ENCODE data around the gene DPH2. TPM values are rescaled to one million over a fixed set of nuclear protein-coding genes. Genes with fewer than 3 reads are reported as not detected.

The DPH2 gene
- total RNA-seq, 2 experiments from 2014 or later: 28.6 to 42.1 TPM

- no TSS peak for BruUV-seq (replicated peaks)
- no peaks in the 10 kb centered on the region for H3K79me2 ChIP-seq (ENCODE audit: insufficient read depth, low read depth, low read length)
- ChIA-PET POLR2A (no interaction called here), CTCF (ENCODE audit: unreplicated experiment) (no interaction called here)
- H3K36me3 ChIP-seq (ENCODE audit: insufficient read depth, low read length): peaks cover 32% of the 10 kb centered on the region; the same call in 1 of the 2 replicates
- no peak for TF ChIP-seq EZH2phosphoT487 (IDR thresholded peaks at IDR 0.05; ENCODE audit: borderline replicate concordance, low read depth, low read length)
- no peak for TF ChIP-seq CTCF (conservative IDR thresholded peaks at IDR 0.05; ENCODE audit: low read length)
- DNase-seq (ENCODE audit: low spot score): no peak
- H3K27ac ChIP-seq (ENCODE audit: low read depth, low read length, poor library complexity, severe bottlenecking): no peak overlapping the region
- intact Hi-C loops (cut with micrococcal nuclease; ENCODE audit: unreplicated experiment): no loop called here
- no peak overlapping the region for H2AFZ ChIP-seq (ENCODE audit: low read length)
- peaks cover under 1% of the 10 kb centered on the region for H3K4me1 ChIP-seq (ENCODE audit: insufficient read depth, low read length, poor library complexity, severe bottlenecking)
- no peaks in the 10 kb centered on the region for H3K9me3 ChIP-seq (ENCODE audit: low read length)
- no peak overlapping the region for H3K4me2 ChIP-seq (ENCODE audit: low read length)
- H4K20me1 ChIP-seq (ENCODE audit: insufficient read depth, low read length): peaks cover 4% of the 10 kb centered on the region
- H3K9me2 ChIP-seq (ENCODE audit: insufficient read depth, low read length): no peaks in the 10 kb centered on the region
- no peak overlapping the region for H3K4me3 ChIP-seq (ENCODE audit: low read depth, low read length, poor library complexity, severe bottlenecking)
Measured at GRCh38 chr1:43953361-43953760, 16.4 kb upstream of the DPH2 start.

- no peaks in the 10 kb centered on the region for H3K9me2 ChIP-seq (ENCODE audit: insufficient read depth, low read length)
- H3K4me2 ChIP-seq (ENCODE audit: low read length): no peak overlapping the region
- no peak overlapping the region for H3K4me3 ChIP-seq (ENCODE audit: low read depth, low read length, poor library complexity, severe bottlenecking)
- no peaks in the 10 kb centered on the region for H3K4me1 ChIP-seq (ENCODE audit: insufficient read depth, low read length, poor library complexity, severe bottlenecking)
- peaks cover 4% of the 10 kb centered on the region for H4K20me1 ChIP-seq (ENCODE audit: insufficient read depth, low read length)
- intact Hi-C loops (cut with micrococcal nuclease; ENCODE audit: unreplicated experiment): no loop called here
- H3K27ac ChIP-seq (ENCODE audit: low read depth, low read length, poor library complexity, severe bottlenecking): no peak overlapping the region
- POLR2A ChIA-PET: no interaction called here
- CTCF ChIA-PET (ENCODE audit: unreplicated experiment): no interaction called here
- no peaks in the 10 kb centered on the region for H3K79me2 ChIP-seq (ENCODE audit: insufficient read depth, low read depth, low read length)
- H2AFZ ChIP-seq (ENCODE audit: low read length): no peak overlapping the region
- no peaks in the 10 kb centered on the region for H3K9me3 ChIP-seq (ENCODE audit: low read length)
- no peak for DNase-seq (ENCODE audit: low spot score)
- TF ChIP-seq CTCF (conservative IDR thresholded peaks at IDR 0.05; ENCODE audit: low read length) (no peak), EZH2phosphoT487 (IDR thresholded peaks at IDR 0.05; ENCODE audit: borderline replicate concordance, low read depth, low read length) (no peak)
- H3K36me3 ChIP-seq (ENCODE audit: insufficient read depth, low read length): peaks cover 32% of the 10 kb centered on the region; the same call in 1 of the 2 replicates
- no TSS peak for BruUV-seq (replicated peaks)
Measured at GRCh38 chr1:43954036-43954435, 15.8 kb upstream of the DPH2 start.

- no TSS peak for BruUV-seq (replicated peaks)
- intact Hi-C loops (cut with micrococcal nuclease; ENCODE audit: unreplicated experiment): no loop called here
- DNase-seq (ENCODE audit: low spot score): no peak
- H3K4me3 ChIP-seq (ENCODE audit: low read depth, low read length, poor library complexity, severe bottlenecking): no peak overlapping the region
- H2AFZ ChIP-seq (ENCODE audit: low read length): no peak overlapping the region
- ChIA-PET CTCF (ENCODE audit: unreplicated experiment) (no interaction called here), POLR2A (no interaction called here)
- peaks cover 26% of the 10 kb centered on the region; the same call in 1 of the 2 replicates for H3K36me3 ChIP-seq (ENCODE audit: insufficient read depth, low read length)
- no peak overlapping the region for H3K4me2 ChIP-seq (ENCODE audit: low read length)
- H4K20me1 ChIP-seq (ENCODE audit: insufficient read depth, low read length): peaks cover 4% of the 10 kb centered on the region
- TF ChIP-seq CTCF (conservative IDR thresholded peaks at IDR 0.05; ENCODE audit: low read length): no peak
- no peak for TF ChIP-seq EZH2phosphoT487 (IDR thresholded peaks at IDR 0.05; ENCODE audit: borderline replicate concordance, low read depth, low read length)
- H3K9me2 ChIP-seq (ENCODE audit: insufficient read depth, low read length): no peaks in the 10 kb centered on the region
- no peak overlapping the region for H3K27ac ChIP-seq (ENCODE audit: low read depth, low read length, poor library complexity, severe bottlenecking)
- no peaks in the 10 kb centered on the region for H3K4me1 ChIP-seq (ENCODE audit: insufficient read depth, low read length, poor library complexity, severe bottlenecking)
- H3K9me3 ChIP-seq (ENCODE audit: low read length): no peaks in the 10 kb centered on the region
- H3K79me2 ChIP-seq (ENCODE audit: insufficient read depth, low read depth, low read length): no peaks in the 10 kb centered on the region
Measured at GRCh38 chr1:43956234-43956633, 13.6 kb upstream of the DPH2 start.

All from OCI-LY7 (cell line).